ENCODE measurements around the gene AP1S1.

AP1S1 gene

DNA sequence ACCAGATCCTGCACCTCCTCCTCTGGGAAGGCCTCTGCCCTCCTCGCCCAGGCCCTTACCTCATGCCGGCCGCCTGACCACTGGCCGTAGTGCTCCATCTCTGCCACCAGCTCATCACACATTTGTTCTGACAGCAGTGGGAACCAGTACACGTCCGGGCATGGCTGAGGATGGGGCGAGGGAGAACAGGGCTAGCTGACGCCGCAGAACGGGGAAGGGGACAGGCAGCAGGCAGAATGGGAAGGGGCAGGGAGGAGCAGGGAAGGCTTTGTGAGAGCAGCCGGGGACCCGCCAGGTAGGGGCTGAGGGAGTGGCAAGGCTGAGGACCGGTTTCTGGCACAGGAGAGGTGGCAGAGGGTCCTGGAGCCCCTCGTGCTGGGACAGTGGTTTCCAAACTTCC is 54.5 kb downstream of the AP1S1 start:
- Histone ChIP-seq H3K4me3 (ENCODE audit: low read depth, low read length, poor library complexity, severe bottlenecking) (no peak overlapping the region), H3F3A (ENCODE audit: insufficient read depth, low read length) (no peaks in the 10 kb centered on the region), H3K9me3 (ENCODE audit: low read length) (no peaks in the 10 kb centered on the region), H3K4me2 (ENCODE audit: low read length) (no peak overlapping the region), H3K79me2 (ENCODE audit: insufficient read depth, low read length) (no peaks in the 10 kb centered on the region), H2AFZ (ENCODE audit: low read length) (no peak overlapping the region), H3K9me2 (ENCODE audit: low read depth, low read length) (no peaks in the 10 kb centered on the region), H4K20me1 (ENCODE audit: insufficient read depth, low read length) (no peaks in the 10 kb centered on the region), H3K27me3 (ENCODE audit: insufficient read depth, low read length) (no peaks in the 10 kb centered on the region; the same call in 1 of the 2 replicates), H3K9ac (ENCODE audit: low read length) (no peak overlapping the region), H3K27ac (ENCODE audit: low read depth, low read length, poor library complexity, severe bottlenecking) (no peak overlapping the region), H3K36me3 (ENCODE audit: insufficient read depth, low read length) (no peaks in the 10 kb centered on the region), H3K4me1 (ENCODE audit: insufficient read depth, low read length, severe bottlenecking) (peaks cover 4% of the 10 kb centered on the region)
- no peak for TF ChIP-seq EZH2 (IDR thresholded peaks at IDR 0.05; ENCODE audit: borderline replicate concordance, low read length)
- TF ChIP-seq, protein P1, sequence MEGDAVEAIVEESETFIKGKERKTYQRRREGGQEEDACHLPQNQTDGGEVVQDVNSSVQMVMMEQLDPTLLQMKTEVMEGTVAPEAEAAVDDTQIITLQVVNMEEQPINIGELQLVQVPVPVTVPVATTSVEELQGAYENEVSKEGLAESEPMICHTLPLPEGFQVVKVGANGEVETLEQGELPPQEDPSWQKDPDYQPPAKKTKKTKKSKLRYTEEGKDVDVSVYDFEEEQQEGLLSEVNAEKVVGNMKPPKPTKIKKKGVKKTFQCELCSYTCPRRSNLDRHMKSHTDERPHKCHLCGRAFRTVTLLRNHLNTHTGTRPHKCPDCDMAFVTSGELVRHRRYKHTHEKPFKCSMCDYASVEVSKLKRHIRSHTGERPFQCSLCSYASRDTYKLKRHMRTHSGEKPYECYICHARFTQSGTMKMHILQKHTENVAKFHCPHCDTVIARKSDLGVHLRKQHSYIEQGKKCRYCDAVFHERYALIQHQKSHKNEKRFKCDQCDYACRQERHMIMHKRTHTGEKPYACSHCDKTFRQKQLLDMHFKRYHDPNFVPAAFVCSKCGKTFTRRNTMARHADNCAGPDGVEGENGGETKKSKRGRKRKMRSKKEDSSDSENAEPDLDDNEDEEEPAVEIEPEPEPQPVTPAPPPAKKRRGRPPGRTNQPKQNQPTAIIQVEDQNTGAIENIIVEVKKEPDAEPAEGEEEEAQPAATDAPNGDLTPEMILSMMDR (IDR thresholded peaks at IDR 0.05; ENCODE audit: low read length), result no peak

- peaks cover 5% of the 10 kb centered on the region for H3K4me1 ChIP-seq (ENCODE audit: insufficient read depth, low read length, severe bottlenecking)
- no peaks in the 10 kb centered on the region for H4K20me1 ChIP-seq (ENCODE audit: insufficient read depth, low read length)
- H3K27ac ChIP-seq (ENCODE audit: low read depth, low read length, poor library complexity, severe bottlenecking), result no peak overlapping the region
- no peaks in the 10 kb centered on the region for H3F3A ChIP-seq (ENCODE audit: insufficient read depth, low read length)
- H3K9me3 ChIP-seq (ENCODE audit: low read length), result no peaks in the 10 kb centered on the region
- TF ChIP-seq, protein P1 (IDR thresholded peaks at IDR 0.05; ENCODE audit: low read length), result no peak
- TF ChIP-seq EZH2 (IDR thresholded peaks at IDR 0.05; ENCODE audit: borderline replicate concordance, low read length), result no peak
- H3K27me3 ChIP-seq (ENCODE audit: insufficient read depth, low read length), result no peaks in the 10 kb centered on the region; the same call in 1 of the 2 replicates
- H3K9me2 ChIP-seq (ENCODE audit: low read depth, low read length), result no peaks in the 10 kb centered on the region
- no peak overlapping the region for H2AFZ ChIP-seq (ENCODE audit: low read length)
- H3K4me2 ChIP-seq (ENCODE audit: low read length), result no peak overlapping the region
- H3K4me3 ChIP-seq (ENCODE audit: low read depth, low read length, poor library complexity, severe bottlenecking), result no peak overlapping the region
- no peaks in the 10 kb centered on the region for H3K36me3 ChIP-seq (ENCODE audit: insufficient read depth, low read length)
- no peak overlapping the region for H3K9ac ChIP-seq (ENCODE audit: low read length)
- H3K79me2 ChIP-seq (ENCODE audit: insufficient read depth, low read length), result no peaks in the 10 kb centered on the region
Observed at GRCh38 chr7:101210143-101210542, 55.9 kb downstream of the AP1S1 start.

All from OCI-LY1 (cell line).